ENCODE results near the gene CENPA.

CENPA gene

DNA sequence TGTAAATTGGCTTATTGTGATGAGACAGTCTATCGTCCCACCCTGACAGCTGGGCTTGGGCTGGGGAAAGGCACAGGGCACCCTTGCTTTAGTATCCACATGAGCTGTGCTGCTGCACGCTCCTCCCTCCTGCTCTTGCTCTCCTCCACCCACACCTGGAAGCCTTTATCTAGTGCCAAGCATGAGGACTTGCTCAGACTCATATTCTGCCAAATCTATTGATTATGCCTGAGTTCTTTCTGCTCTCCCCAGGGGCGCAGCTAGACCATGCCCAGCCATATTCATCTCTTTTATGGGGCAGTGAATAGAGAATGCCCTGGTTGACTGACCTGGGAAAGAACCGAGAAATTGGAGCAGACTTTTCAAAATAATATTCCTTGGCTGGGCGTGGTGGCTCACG lies 33.1 kb downstream of the CENPA start:
- Mint-ChIP-seq H3K27me3 (ENCODE audit: low read depth) (peaks cover 8% of the 10 kb centered on the region), H3K9me3 (no peaks in the 10 kb centered on the region), H3K4me1 (ENCODE audit: low read depth) (no peaks in the 10 kb centered on the region), H3K27ac (no peak overlapping the region), H3K36me3 (ENCODE audit: low read depth) (no peaks in the 10 kb centered on the region), H3K4me3 (no peak overlapping the region)

DNA sequence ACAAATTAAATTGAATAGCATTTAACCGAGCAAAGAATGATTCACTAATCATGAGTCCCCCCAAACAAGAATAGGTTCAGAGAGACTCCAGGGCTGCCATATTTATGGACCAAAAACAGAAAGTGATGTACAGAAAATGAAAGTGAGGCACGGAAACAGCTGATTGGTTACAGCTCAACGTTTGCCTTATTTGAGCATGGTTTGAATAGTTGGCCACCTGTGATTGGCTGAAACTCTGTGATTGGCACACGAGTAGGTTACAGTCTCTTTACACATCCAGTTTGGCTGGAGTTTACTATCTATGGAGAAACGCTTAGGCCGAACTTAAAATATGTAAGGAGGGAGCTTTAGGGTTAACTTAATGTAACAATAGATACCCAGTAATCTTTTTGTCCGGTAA lies 35.1 kb downstream of the CENPA start:
- Mint-ChIP-seq H3K27ac (no peak overlapping the region), H3K4me3 (no peak overlapping the region), H3K27me3 (ENCODE audit: low read depth) (peaks cover 5% of the 10 kb centered on the region), H3K36me3 (ENCODE audit: low read depth) (no peaks in the 10 kb centered on the region), H3K9me3 (no peaks in the 10 kb centered on the region), H3K4me1 (ENCODE audit: low read depth) (no peaks in the 10 kb centered on the region)

GRCh38 chr2:26822877-26823276 lies 37.0 kb downstream of the CENPA start:
- no peaks in the 10 kb centered on the region for H3K9me3 Mint-ChIP-seq

GRCh38 chr2:26838121-26838906 lies 52.5 kb downstream of the CENPA start:
- Mint-ChIP-seq H3K9me3 (no peaks in the 10 kb centered on the region), H3K4me3 (no peak overlapping the region), H3K27me3 (ENCODE audit: low read depth) (peaks cover 49% of the 10 kb centered on the region), H3K36me3 (ENCODE audit: low read depth) (no peaks in the 10 kb centered on the region), H3K27ac (no peak overlapping the region), H3K4me1 (ENCODE audit: low read depth) (no peaks in the 10 kb centered on the region)

More at GRCh38 chr2:26822877-26823276, 37.0 kb downstream of the CENPA start:
- peaks cover 3% of the 10 kb centered on the region for H3K27me3 Mint-ChIP-seq (ENCODE audit: low read depth)
- no peak overlapping the region for H3K4me3 Mint-ChIP-seq
- H3K4me1 Mint-ChIP-seq (ENCODE audit: low read depth) = no peaks in the 10 kb centered on the region
- H3K27ac Mint-ChIP-seq = no peak overlapping the region
- no peaks in the 10 kb centered on the region for H3K36me3 Mint-ChIP-seq (ENCODE audit: low read depth)

DNA sequence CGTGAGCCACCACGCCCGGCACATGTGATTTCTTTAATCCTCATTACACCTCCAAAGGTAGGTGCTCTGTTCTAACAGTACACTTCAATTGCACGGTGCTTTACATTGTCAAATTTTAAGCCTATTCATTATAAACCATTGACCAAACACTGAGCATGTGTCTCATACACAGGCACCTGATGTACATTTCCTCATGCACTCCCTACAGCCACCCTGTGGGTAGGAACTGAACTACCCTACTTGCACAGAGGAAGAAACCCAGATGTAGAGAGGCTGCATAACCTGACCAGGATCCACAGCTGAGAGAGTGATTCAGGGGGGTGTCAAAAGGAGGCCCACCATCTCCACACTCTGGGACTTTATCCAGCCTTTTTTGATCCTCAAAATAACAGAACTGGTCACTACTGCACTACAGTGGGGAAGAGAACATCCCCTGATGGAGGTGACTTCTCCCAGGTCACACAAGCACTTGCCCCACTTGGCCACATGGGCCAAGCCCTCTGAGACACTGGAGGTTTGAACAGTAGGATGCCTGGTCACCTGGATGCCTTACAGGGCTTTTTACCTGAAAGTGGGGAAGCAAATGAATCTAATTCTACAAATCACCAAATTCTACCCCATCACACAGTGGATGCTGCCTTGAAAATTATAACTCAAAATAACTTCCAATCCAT lies 55.2 kb downstream of the CENPA start:
- Mint-ChIP-seq H3K27me3 (ENCODE audit: low read depth) (peaks cover 50% of the 10 kb centered on the region), H3K36me3 (ENCODE audit: low read depth) (no peaks in the 10 kb centered on the region), H3K27ac (no peak overlapping the region), H3K4me1 (ENCODE audit: low read depth) (no peaks in the 10 kb centered on the region), H3K9me3 (no peaks in the 10 kb centered on the region), H3K4me3 (no peak overlapping the region)

- H3K27me3 Mint-ChIP-seq (ENCODE audit: low read depth) = peaks cover 58% of the 10 kb centered on the region
- H3K9me3 Mint-ChIP-seq = no peaks in the 10 kb centered on the region
- no peaks in the 10 kb centered on the region for H3K4me1 Mint-ChIP-seq (ENCODE audit: low read depth)
- H3K27ac Mint-ChIP-seq = no peak overlapping the region
- no peak overlapping the region for H3K4me3 Mint-ChIP-seq
- no peaks in the 10 kb centered on the region for H3K36me3 Mint-ChIP-seq (ENCODE audit: low read depth)
Observed at GRCh38 chr2:26843041-26843440, 57.2 kb downstream of the CENPA start.
